Lung (tissue), 12 donors: Measurements from ENCODE around the gene CLDN4. TPM values are rescaled to one million over a fixed set of nuclear protein-coding genes. Genes with fewer than 3 reads are reported as not detected.
"Not testable (repeated sequence)": the region's sequence is repeated elsewhere in the genome, so short reads cannot be mapped to it uniquely, and the experiment has no call there.

Source experiments
- ATAC-seq: fragments of 200-7000 bp; cut with Tn5 transposase; one replicate; pipeline ENCODE4 v1.9.1; 2020; ENCODE audit warnings: moderate number of reproducible peaks; ENCODE audit not compliant: insufficient read depth, low FRiP score
- DNase-seq, 3 donors: peaks; one replicate each; pipeline ENCODE4 v3.0.0-alpha.2; 2013 to 2017
- H3K27ac ChIP-seq, 2 donors: one replicate each; pipeline ENCODE4 v1.5.1; 2013; ENCODE audit warnings: mild to moderate bottlenecking in 2 of 2, moderate library complexity in 2 of 2, control low read depth in 1 of 2, inconsistent platforms in 1 of 2, low read depth in 1 of 2, low read length in 1 of 2
- H3K27me3 ChIP-seq, 3 donors: one replicate each; pipeline ENCODE4 v1.5.1; 2013; ENCODE audit warnings: low read length in 2 of 3; ENCODE audit not compliant: control insufficient read depth in 3 of 3, insufficient read depth in 3 of 3
- H3K36me3 ChIP-seq, 4 donors: one replicate each; pipeline ENCODE4 v1.5.1; 2013; ENCODE audit warnings: low read length in 4 of 4, mild to moderate bottlenecking in 1 of 4, moderate library complexity in 1 of 4; ENCODE audit not compliant: control insufficient read depth in 4 of 4, insufficient read depth in 4 of 4
- H3K4me1 ChIP-seq, 5 donors: one replicate each; pipeline ENCODE4 v1.5.1; 2013; ENCODE audit warnings: low read length in 5 of 5, mild to moderate bottlenecking in 2 of 5, moderate library complexity in 1 of 5; ENCODE audit not compliant: control insufficient read depth in 5 of 5, insufficient read depth in 5 of 5
- H3K4me3 ChIP-seq: one replicate; pipeline ENCODE4 v1.5.1; 2013; ENCODE audit warnings: mild to moderate bottlenecking, control low read depth, moderate library complexity
- H3K9ac ChIP-seq, 2 donors: one replicate each; pipeline ENCODE4 v1.5.1; 2013; ENCODE audit warnings: low read length in 2 of 2, control low read depth in 1 of 2; ENCODE audit not compliant: insufficient read depth in 1 of 2
- H3K9me3 ChIP-seq, 4 donors: one replicate each; pipeline ENCODE4 v1.5.1; 2013; ENCODE audit warnings: low read length in 3 of 4, mild to moderate bottlenecking in 1 of 4, moderate library complexity in 1 of 4; ENCODE audit not compliant: control insufficient read depth in 4 of 4, insufficient read depth in 3 of 4
- WGBS, 2 donors: extraction: QIAGEN DNeasy Blood & Tissue Kit; methylation state at CpG; one replicate each; pipeline ENCODE4 v1.1.7; 2013; 5-methylcytosine and 5-hydroxymethylcytosine counted together
- polyA plus RNA-seq, 2 donors: library from polyadenylated mRNA; stranded (reverse); fragments of 200-250 nt; gene quantifications; one replicate each; pipeline ENCODE4 v1.2.1, GENCODE V29; 2013
- total RNA-seq, 2 donors: library from RNA; depleted of rRNA in 1 of 2; stranded (reverse); fragments of >200 nt in 1 of 2; gene quantifications; one replicate each; pipeline ENCODE4 v1.2.1, GENCODE V29; 2014 to 2021
- TF ChIP-seq, protein P1 (sequence below): IDR thresholded peaks from 2 replicates; pipeline ENCODE4 v1.5.1; 2012; ENCODE audit warnings: mild to moderate bottlenecking; ENCODE audit errors: control extremely low read depth, extremely low read depth
- donor health status: control.
- donor health status: control.
- donor health status: Bipolar disorder and iron deficiency.
- donor health status: healthy.
- donor health status: DM: yes; HTN: yes; CAD: no.

Gene CLDN4
- total and polyA plus RNA-seq, 4 donors = 99.8 to 169 (median 152) TPM

DNA sequence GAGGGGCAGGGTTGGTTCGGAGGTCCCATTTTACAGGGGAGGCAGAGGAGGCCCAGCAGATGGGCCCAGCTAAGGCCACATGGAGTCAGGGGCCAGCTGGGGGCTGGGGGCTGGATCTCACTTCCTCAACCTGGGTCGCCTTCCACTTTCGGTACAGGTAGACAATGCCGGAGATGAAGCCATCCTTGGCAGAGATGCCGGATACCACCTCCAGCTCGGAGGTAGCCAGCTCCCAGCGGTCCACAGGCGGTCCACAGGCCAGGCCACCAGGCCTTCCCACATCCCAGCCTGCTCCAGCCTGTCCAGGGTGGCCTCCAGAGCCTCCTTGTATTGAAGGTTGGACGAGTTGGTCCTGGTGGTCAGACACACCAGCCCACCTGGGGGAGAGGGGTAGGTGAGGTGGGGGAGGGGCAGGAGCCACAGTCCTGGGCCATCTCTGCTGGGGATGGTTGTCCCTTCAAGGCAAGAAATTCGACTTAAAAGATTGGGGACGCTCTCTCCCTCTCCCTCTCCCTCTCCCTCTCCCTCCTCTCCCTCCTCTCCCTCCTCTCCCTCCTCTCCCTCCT, 3.9 kb downstream of the CLDN4 start:
- peaks cover 0 to 5% (median 3%) of the 10 kb centered on the region in 3 donors for H3K27me3 ChIP-seq
- H3K36me3 ChIP-seq = no peaks in the 10 kb centered on the region
- no peak overlapping the region for H3K27ac ChIP-seq
- H3K4me3 ChIP-seq = no peak overlapping the region
- no peak for DNase-seq
- H3K9ac ChIP-seq = no peak overlapping the region
- no peak for ATAC-seq
- TF ChIP-seq, protein P1, sequence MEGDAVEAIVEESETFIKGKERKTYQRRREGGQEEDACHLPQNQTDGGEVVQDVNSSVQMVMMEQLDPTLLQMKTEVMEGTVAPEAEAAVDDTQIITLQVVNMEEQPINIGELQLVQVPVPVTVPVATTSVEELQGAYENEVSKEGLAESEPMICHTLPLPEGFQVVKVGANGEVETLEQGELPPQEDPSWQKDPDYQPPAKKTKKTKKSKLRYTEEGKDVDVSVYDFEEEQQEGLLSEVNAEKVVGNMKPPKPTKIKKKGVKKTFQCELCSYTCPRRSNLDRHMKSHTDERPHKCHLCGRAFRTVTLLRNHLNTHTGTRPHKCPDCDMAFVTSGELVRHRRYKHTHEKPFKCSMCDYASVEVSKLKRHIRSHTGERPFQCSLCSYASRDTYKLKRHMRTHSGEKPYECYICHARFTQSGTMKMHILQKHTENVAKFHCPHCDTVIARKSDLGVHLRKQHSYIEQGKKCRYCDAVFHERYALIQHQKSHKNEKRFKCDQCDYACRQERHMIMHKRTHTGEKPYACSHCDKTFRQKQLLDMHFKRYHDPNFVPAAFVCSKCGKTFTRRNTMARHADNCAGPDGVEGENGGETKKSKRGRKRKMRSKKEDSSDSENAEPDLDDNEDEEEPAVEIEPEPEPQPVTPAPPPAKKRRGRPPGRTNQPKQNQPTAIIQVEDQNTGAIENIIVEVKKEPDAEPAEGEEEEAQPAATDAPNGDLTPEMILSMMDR = no peak
- H3K9me3 ChIP-seq = no peaks in the 10 kb centered on the region
- H3K4me1 ChIP-seq = peaks cover 0 to 6% (median 2%) of the 10 kb centered on the region in 5 donors
- WGBS, 2 donors = 88 to 93% methylated on average over 10 to 11 of the region's 11 CpGs

DNA sequence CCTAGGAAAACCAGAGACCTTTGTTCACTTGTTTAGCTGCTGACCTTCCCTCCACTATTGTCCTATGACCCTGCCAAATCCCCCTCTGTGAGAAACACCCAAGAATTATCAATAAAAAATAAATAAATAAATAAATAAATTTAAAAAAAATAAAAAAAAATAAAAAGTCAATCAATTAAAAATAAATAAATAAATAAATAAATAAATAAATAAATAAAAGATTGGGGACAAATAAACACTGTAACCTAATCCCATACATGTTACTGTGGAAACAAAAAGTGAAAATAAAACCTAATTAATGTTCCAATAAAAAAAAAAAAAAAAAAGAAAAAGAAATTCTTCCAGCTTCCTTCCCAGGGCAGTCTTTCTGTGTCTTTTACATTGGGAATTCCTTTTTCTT, 6.4 kb downstream of the CLDN4 start:
- not testable (repeated sequence) for H3K27ac ChIP-seq, H3K9ac ChIP-seq, ATAC-seq, H3K27me3 ChIP-seq, H3K36me3 ChIP-seq, DNase-seq, H3K9me3 ChIP-seq, H3K4me1 ChIP-seq, H3K4me3 ChIP-seq

DNA sequence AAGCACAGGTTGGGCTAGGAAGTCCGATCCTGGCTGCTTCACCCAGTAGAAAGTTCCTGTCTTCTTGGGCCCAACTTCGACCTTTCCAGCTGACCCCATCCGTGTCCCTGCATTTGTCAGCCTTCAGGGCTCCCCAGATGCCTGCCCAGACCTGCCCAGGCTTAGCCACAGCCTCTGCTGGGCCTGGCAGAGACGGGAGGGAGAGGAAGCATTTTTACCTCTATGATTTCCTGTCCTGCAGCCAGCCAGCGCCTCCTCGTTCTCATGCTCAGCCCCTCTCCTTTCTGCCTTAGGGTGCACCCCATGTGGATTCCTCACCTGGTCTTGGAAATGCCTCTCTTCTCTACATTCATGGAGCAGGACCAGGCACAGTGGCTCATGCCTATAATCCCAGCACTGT, 7.8 kb downstream of the CLDN4 start:
- Histone ChIP-seq H3K9me3 (no peaks in the 10 kb centered on the region), H3K27ac (no peak overlapping the region), H3K36me3 (no peaks in the 10 kb centered on the region), H3K4me3 (no peak overlapping the region), H3K9ac (no peak overlapping the region), H3K4me1 (peaks cover 0 to 8% (median 0%) of the 10 kb centered on the region in 5 donors), H3K27me3 (no peaks in the 10 kb centered on the region)
- DNase-seq (no peak), ATAC-seq (no peak)
- 36 to 52% methylated on average over 6 of the region's 6 CpGs for WGBS, 2 donors
- TF ChIP-seq, protein P1 = no peak

DNA sequence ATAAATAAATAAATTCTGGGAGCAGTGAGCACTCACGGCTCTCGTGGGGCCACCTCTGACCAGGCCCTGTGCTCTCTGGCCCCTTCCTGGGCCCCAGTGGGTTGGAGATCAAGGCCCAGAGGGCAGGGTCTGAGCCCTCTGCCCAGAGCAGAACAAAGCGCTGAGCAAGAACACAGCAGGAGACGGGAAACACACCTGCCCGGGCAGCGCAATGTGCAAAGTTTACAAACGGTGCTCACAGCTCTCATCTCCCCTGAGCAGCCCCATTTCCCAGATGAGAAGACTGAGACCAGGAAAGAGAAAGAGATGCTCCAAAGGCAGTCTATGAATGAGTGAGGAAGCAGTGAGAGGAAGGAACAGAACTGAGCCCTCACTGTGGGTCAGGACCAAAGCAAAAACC, 8.5 kb downstream of the CLDN4 start:
- TF ChIP-seq, protein P1 = no peak
- peaks cover 0 to 8% (median 3%) of the 10 kb centered on the region in 5 donors for H3K4me1 ChIP-seq
- WGBS, 2 donors = 89 to 95% methylated on average over 7 of the region's 7 CpGs
- no peaks in the 10 kb centered on the region for H3K36me3 ChIP-seq
- ATAC-seq (no peak), DNase-seq (no peak)
- no peak overlapping the region for H3K9ac ChIP-seq
- no peaks in the 10 kb centered on the region for H3K9me3 ChIP-seq
- no peak overlapping the region for H3K4me3 ChIP-seq
- no peaks in the 10 kb centered on the region for H3K27me3 ChIP-seq
- H3K27ac ChIP-seq = no peak overlapping the region
